ENCODE measurements around the gene CCL5.
A peak's percentile ranks its signal among the peaks of the same experiment; 100 is the strongest.
"Not testable (repeated sequence)": the region's sequence is repeated elsewhere in the genome, so short reads cannot be mapped to it uniquely, and the experiment has no call there.

CCL5 gene

DNA sequence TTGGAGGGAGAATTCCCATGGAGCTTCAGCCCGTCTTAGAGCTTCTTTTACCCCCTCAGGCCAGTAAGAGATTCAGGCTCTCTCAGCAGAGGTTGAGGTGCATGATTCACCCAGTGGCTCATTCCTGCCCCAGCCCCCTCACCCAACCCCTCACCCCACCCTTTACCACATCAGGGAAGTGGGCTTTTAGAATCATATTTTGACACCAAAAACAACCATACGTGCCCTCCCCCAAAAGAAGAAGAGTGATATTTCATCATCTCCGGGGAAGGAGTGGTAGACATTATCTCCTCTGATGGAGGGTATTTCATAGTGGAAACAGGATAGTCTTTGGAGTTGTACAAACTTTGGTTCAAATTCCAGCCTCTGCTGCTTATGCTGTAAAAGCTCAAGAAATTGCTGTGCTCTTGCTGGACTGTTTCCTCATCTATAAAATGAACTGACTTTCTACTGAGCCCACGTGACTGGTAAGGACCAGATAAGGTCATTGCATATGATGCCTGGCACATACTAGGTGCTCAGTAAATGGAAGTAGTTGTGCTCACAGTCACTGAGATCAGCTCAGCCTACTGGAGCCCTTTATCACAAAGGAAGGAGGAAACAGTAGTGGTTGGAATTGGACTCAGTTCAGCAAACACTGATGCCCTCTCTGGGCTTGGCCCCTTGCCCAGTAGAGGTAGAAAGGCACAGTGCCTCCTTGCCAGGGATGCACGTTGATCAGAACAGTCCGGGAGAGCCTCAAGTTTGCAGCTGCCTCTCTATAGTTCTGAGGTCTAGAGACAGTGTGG is 18.3 kb upstream of the CCL5 start:
- DNase-seq: no peak

DNA sequence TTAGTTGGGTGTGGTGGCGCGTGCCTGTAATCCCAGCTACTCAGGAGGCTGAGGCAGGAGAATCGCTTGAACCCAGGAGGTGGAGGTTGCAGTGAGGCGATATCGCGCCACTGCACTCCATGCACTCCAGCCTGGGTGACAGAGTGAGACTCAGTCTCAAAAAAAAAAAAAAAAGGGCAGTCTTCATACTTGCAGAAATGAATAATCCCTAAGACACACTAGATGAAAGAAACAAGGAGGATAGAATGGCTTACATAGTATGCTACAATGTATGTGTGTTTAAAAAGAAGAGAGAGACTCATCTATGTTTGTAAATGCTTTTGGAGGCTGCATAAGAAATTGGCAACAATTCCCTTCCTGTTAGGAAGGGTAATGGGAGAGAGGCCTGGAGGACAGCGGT is 17.6 kb upstream of the CCL5 start:
- DNase-seq: not testable (repeated sequence)

DNA sequence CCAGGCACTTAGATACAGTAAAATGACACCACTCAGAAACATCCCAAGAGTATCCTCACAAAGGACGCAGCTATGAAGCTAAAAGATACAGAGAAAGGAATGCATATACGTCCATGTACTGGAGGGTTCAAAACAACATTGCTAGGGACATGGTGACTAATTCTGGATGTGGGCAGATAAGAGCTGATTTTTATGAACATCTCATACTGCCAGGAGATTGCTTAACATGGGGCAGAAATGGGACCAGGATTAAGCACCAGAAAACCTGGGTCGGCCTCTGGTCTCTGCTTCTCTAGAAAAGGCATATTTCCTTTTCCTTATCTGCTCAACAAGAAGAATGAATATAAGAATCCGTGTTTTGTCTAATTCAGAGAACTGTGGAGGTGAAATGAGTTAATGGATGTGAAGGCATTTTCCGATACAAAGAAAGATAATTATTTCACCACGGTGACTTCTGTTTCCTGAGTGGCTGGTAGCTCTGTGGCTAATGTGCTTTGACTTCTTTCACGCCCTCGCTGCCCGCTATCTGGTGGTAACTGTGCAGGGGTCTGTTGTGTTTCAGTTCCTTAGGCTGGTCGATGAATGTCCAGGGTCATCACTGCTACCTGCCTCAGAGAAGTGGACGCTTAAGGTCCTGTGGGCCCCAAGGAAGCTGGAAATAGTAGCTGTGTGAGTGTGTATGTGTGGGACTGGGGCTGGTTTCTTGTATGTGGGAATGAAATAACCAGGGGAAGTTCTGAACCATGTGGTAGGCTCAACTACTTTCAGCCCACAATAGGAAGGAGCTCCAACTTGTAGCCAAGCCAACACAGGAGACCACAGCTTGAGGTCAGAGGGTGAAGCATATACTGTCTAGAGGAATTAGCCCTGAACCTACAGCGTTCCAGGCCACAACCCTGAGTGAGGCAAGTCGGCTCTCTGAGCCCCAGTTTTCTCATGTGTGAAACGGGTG is 15.8 kb upstream of the CCL5 start:
- DNase-seq: no peak

DNA sequence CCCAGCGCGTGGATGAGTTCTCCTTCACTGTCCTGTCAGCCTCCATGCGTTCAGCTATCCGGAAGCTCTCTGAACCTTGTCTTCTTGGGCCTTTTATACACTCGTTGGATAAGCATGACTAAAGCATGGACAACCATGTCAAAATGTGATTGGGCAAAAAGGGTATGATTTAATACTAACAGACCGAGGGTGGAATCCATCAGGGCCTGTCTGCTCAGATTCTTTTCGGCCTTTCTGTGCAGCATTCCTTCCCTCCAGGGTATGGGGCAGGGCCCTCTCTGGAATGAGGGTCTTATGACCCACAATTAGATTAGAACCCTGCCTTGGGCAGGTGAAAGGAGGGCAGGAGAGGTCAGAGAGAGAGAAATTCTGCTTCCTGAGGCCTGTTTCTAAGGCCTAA is 14.0 kb upstream of the CCL5 start:
- DNase-seq: no peak

DNA sequence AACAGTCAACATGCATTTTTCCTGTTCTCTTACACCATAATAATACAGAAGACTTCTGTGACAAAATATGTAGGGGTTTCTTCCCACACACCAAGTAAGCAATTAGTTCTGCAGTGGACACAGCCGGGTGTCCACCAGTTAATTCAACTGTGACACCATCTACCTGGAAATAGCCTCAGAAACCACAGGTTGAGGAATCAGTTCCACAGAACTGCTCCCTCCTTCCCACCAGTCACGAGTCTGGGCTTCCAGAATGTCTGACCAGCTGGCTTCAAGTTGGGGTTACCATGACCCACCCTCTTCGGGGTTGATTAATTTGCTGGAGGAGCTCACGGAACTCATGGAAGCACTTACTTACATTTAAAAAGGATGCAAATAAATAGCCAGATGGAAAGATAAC is 13.6 kb upstream of the CCL5 start:
- no peak for DNase-seq

DNA sequence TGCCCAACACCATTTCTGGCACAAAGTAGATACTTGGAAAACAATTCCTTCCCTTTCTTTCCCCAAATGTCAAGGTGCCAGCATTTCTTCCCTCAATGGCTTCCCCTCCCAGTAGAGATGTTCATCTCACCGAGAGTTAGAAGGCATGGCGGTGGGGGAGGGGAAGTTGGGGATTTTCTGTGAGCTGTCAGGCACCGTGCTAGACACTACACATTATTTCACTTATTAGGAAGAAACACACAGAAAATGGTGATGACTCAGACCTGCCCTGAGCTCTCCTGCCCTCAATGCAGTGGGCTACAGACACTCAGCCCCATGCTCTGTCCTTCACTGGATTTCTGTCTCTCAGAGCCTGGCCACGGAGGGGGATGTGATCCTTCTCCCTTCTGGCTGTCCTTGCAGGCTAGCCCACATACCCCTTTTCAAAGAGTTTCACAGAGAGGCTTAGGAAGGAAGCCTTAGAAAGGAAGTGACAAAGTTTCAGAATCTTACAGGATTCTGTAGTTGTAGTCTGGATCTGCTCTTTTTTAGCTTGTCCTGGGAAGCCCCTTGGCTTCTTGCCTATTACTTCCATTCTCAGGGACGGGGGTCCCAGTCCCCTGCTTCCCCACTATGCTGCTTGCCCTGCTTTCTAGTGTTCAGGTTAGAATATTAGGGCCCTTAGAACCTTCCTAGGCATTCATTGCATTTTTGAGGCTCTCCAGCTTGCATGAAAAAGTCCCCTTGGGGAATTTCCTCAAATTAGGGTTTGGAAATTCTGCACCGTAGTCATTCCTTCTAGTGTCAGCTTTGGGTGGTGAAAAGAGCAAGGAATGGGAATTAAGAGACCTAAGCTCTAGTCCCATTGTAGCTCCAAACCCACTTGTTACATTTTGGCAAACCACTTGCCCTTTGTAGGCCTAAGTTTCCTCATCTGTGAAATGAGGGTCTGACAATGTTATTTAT is 12.2 kb upstream of the CCL5 start:
- DNase-seq: peak; percentile 32

DNA sequence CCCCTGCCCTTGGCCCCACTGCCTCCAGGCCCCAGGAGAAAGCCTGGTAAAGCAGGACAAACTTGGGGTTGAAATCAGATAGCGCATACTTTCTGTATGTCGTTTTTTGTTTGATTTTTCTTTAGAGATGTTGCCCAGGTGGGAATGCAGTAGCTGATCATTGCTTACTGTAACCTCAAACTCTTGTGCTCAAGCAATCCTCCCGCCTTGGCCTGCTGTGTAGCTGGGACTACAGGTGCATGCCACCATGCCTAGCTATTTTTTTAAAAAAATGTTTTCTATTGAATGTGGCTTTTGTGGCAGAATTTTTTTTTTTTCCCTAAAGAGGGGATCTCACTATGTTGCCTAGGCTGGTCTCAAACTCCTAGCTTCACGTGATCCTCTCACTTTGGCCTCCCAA is 11.1 kb upstream of the CCL5 start:
- DNase-seq: no peak

DNA sequence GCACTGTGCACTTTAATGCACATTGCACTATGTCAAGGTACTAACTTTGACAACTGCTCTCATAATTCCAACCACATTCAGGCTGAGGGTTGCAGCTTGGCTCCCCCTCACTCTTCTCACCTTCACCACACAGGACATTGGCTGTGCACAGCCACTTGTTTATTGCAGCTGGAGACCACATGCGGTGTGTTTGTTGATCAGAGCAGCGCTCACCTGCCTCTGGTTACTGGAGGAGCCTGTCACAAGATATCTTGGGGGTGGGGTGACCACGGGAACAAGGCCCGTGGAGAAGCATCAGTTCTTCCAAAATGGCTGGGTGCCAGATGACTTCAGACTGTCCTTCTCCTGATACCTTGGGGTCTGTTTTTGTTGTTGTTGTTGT is 10.6 kb upstream of the CCL5 start:
- DNase-seq: no peak

DNA sequence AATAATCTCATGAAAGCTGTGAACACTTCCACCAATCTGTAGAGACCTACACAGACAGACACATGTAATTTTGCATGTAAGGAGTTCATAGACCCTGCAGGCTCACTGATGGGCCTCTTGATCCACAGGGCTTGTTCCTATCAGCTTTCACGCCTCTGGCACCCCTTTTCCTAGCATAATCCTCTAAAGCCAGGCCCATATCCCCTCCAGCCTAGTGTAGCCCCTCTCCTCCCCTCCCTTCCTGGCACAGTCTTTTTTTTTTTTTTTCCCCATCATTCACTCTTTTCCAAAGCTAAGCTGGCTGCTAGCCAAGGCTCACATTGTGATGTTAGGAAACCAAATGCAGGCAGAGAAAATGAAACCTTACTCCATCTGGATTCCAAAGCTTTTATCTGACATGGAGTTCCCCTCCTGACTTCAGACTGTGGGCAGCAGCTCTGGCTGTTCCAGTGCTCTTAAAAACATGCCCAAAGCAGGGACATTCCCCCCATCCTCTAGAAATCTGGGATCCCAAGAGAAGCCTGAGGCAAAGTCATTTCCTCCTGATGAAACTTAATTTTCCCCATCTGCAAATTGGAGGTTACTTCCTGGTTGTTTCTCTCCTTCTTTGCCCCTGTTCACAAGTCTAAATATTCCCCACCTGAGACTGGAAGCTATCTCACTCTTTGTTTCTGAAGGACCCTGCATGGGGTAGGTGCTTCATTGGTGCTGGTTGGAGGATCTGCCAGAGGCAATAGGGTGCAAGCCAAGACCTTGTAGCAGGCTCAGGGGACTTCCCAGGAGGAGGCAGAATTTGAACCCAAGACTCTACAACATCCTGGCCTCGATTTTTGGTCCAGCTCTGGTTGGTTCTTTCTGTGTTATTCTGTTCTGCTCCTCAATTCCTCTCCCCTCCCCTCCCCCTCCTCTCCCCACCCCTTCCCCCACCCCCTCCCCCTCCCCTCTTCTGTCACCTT is 9.9 kb upstream of the CCL5 start:
- DNase-seq: no peak

DNA sequence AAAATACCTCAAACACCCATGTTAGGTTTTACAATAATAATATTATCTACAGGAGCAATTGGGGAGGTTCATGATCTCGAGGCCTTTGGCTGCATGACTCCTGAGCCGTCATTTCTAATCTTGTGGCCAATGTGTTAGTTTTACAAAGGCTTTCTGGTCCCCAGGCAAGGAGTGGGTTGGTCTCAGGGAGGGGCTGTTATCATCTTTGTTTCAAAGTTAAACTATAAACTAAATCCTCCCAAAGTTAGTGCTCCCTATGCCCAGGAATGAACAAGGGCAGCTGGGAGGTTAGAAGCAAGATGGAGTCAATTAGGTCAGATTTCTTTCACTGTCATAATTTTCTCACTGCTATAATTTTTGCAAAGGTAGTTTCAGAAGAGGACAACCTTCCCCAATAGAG is 9.1 kb upstream of the CCL5 start:
- no peak for DNase-seq

DNA sequence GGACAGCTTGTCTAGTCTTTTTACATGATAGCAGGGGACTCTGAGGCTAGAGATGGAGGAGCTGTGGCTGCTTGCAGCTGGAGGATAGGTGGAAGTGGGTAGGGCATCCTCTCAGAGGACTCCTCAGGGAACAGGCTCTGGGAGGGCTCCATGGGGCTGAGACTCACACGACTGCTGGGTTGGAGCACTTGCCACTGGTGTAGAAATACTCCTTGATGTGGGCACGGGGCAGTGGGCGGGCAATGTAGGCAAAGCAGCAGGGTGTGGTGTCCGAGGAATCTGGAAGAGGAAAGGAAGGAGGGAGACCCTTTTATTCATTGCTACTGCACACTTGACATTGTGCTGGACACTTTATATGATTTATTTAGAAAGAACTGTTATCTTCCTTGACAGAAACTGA is 1.8 kb downstream of the CCL5 start:
- no peak for DNase-seq

DNA sequence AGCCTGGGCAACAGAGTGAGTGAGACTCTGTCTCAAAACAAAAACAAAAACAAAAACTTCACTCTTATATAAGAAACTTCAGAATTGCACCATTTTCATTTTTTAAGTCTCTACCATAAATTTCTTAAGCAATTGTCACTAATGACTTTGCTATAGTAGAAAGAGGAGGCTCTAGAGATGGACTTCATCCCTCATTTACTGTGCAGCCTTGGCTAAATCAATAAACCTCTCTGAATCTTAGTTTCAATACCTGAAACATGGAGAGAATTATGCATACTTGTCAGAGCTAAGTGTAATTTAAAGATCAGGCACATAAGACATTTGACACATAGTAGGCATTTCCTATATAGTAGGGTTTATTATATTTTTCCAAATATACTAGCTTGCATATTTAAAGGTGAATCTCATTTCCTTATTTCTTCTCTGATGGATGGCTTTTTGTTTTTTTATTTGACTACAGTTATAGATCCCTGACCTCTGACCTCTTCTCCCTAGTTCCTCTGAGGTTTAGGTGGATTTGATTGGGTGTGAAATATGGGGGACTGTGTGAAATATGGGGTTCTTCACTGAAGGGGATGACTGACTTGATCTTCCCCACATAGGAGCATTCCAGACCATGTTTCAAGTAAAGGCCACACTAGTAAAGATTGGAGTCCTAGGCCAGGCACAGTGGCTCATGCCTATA is 2.7 kb downstream of the CCL5 start:
- DNase-seq: no peak

DNA sequence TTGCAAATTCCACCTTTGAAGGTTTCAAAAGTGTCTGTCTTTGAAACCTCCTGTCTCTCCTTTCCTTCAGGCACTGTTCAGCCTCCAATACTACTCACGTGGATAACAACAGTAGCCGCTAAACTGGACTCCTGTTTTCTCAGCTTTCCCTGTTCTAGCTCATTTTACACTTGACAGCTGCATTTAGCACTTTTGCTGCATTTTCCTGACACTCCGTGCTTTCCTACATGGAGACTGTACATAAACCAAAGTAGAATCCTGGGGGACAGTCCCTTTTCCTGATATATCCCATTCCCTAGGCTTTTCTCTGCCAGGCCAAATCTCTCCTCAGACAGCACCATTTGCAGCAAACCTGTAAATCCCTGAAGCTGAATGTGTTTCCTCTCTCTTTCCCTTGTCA is 3.6 kb downstream of the CCL5 start:
- DNase-seq: no peak

DNA sequence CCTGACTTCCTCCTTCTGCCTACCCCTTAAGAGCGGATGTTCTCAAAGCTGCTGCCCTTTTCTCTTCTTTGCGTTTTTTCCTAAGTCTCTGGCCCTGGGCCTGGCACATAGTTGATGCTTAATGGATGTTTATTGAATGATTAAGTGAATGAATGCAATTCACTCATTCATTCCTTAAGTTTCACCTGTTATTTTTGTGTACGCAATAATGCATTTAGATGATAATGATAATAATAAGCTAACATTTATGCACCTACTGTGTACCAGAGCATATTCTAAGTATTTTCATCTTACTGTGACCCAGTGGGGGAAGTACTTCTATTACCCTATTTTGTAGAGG is 4.4 kb downstream of the CCL5 start:
- DNase-seq: no peak

DNA sequence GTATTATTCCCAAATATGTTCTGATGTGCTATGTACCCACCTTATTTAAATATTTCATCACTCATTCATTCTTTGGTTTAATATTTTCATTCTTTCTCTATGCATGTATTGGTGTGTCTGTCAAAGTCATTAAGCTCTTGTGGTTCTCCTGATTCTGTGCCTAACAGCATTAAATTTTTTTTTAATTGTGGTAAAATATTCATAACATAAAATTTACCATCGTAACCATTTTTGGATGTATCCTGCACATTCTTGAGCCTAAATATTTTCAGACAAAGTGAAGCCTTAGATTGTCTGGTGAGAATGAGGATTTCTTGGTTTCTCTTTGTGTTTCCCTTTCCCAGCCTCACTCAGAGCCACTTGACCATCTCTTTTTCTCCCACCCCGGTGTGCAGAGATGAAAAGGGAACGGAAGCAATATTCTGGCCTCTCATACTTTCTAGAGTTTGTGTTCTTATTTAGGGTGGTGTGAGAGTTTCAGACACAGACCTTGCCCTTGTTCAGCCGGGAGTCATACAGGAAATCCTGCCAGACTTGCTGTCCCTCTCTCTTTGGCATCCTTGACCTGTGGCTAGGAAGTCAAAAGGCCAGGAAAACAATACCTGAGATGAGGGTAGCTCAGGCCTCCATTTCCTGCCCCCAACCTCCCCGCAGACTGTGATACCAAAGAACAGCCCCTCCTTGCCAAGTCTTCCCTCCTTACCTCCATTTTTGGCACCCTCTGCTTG is 4.9 kb downstream of the CCL5 start:
- DNase-seq: no peak

DNA sequence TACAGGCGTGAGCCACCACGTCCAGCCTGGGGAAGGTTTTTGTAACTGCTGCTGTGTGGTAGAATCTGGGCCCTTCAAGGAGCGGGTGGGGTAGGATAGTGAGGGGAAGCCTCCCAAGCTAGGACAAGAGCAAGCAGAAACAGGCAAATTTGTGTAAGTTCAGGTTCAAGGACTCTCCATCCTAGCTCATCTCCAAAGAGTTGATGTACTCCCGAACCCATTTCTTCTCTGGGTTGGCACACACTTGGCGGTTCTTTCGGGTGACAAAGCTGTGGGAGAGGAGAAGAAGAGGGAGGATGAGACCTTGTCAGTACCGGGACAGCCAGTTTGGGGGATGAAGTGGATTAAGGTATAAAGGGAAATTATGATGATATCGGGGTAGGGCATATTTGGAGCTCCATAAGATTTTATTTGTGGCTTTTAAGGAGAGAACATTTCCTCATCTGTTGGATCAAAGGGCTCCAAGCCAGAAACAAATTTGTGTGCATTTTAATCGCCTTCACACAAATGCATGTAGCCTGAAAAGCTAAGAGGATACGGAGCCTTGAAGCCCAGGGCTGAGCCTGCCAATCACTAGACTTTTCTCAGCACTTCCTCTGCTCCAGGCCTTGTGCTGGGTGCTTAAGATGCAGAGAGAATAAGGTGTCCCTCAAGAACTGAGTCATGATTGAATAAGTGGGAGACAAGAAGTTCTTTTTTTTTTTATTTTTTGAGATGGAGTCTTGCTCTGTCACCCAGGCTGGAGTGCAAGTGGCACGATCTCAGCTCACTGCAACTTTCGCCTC is 7.8 kb downstream of the CCL5 start:
- no peak for DNase-seq

DNA sequence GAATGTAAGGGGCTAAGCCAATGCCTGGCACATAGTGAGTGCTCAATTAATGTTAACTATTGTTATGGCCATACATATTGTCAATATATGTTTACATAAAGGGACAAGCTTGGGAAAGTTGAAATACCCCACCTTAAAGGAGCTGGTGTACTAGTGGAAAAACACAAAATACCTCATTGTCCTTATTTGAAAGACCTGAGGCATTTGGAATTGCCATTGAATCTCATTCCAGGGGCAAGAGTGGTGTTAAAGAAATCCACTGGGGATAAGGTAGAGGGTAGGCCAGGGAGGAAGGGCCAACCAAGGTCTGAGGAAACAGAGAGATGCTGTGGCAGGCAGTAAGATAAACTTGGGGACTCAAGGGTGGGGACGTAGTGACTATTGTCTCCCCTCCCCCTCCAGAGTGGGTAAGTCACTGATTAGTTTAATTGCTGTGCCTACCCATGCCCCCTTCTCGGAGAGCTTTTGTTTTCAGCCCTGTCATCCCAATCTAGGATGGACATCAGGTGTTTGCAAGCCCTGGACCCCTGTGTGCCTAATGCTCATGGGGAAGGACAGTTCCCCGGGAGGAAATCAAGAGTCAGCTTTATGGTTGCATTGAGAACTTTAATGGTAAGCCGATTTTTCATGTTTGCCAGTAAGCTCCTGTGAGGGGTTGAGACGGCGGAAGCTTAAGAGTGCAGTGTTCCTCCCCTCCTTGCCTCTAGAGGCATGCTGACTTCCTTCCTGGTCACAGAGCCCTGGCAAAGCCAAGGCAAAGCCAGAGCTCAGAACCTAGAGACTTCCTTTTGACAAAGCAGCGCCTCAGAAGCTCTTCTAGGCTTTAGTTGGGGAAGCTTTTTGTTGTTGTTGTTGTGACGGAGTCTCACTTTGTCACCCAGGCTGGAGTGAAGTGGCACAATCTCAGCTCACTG is 9.0 kb downstream of the CCL5 start:
- no peak for DNase-seq

DNA sequence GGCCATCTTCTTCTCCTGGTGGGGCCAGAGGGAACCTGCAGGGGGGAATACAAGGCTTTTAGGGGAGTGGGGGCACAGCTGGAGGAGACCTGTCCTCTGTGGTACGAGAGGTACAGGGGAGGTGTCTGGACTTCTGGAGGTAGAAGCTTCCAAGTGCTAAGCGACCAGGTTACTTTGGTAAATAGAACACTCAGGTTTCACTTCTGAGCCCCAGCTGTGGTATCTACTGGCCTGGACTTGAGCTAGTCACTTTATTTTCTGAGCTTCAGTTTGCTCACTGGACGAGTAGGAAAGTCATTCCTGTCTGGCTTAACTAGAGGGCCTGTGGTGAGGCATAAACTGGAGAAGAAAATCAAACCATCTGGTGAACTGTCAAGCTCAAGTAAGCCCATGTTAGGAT is 11.4 kb downstream of the CCL5 start, which contains the start of gene HEATR9:
Gene HEATR9 (minus strand): TSS at position 155 of the 400 bp plus-strand sequence. CDS start 149 bp downstream, at position 6.
- no peak for DNase-seq

DNA sequence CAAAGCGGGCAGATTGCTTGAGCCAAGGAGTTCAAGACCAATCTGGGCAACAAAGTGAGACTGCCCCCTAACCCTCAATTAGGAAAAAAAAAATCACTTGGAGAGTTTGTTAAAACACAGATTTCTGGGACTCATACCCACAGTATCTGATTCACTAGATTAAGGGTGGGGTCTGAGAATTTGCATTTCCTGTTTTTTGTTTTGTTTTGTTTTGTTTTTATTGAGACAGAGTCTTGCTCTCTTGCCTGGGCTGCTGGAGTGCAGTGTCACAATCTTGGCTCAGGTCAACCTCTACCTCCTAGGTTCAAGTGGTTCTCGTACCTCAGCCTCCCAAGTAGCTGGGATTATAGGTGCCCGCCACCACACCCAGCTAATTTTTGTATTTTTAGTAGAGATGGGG is 12.6 kb downstream of the CCL5 start:
- DNase-seq: no peak

Data from activated T-cell treated with anti-CD3 and anti-CD28 coated beads for 4 hours (primary cell).